HEK293T (cell line): ENCODE measurements around the gene NFRKB.

ENCODE experiments used
- CTCF ChIA-PET: fragments of 350-600 bp; formaldehyde crosslinking; extraction: SDS; loops from one replicate; lab custom pipeline; 2021; ENCODE audit warnings: antibody characterized with exemption, inconsistent platforms; lab: Yijun Ruan, JAX
- POLR2A ChIA-PET: fragments of 350-600 bp; formaldehyde crosslinking; extraction: SDS; loops from one replicate; lab custom pipeline; 2020; ENCODE audit warnings: antibody characterized with exemption, inconsistent platforms; lab: Yijun Ruan, JAX
- DNase-seq: peaks from one replicate; pipeline ENCODE4 v3.0.0; 2012; ENCODE audit warnings: mixed read lengths; ENCODE audit errors: extremely low spot score
- ARNT ChIP-seq: fragments of 450-650 bp; IDR thresholded peaks from 2 replicates; pipeline ENCODE4 v1.6.1; 2017; ENCODE audit warnings: mild to moderate bottlenecking
- BHLHE40 ChIP-seq: fragments of 450-650 bp; IDR thresholded peaks from 2 replicates; pipeline ENCODE4 v1.6.1; 2016; ENCODE audit warnings: mild to moderate bottlenecking, moderate library complexity, borderline replicate concordance
- CTBP1 ChIP-seq: fragments of 450-650 bp; IDR thresholded peaks from 2 replicates; pipeline ENCODE4 v1.6.1; 2016; ENCODE audit warnings: borderline replicate concordance
- ELF4 ChIP-seq: fragments of 450-650 bp; IDR thresholded peaks from 2 replicates; pipeline ENCODE4 v1.6.1; 2017; ENCODE audit warnings: antibody characterized with exemption
- FOXA1 ChIP-seq: fragments of 450-650 bp; IDR thresholded peaks from 2 replicates; pipeline ENCODE4 v1.6.1; 2016; ENCODE audit warnings: mild to moderate bottlenecking
- FOXK2 ChIP-seq: fragments of 450-650 bp; IDR thresholded peaks from 2 replicates; pipeline ENCODE4 v1.6.1; 2016; ENCODE audit warnings: mild to moderate bottlenecking
- FOXM1 ChIP-seq: fragments of 450-650 bp; IDR thresholded peaks from 2 replicates; pipeline ENCODE4 v1.6.1; 2017; ENCODE audit warnings: mild to moderate bottlenecking, borderline replicate concordance
- HDGF ChIP-seq: fragments of 450-650 bp; IDR thresholded peaks from 2 replicates; pipeline ENCODE4 v1.6.1; 2017; ENCODE audit warnings: antibody characterized with exemption, borderline replicate concordance
- L3MBTL2 ChIP-seq: fragments of 450-650 bp; conservative IDR thresholded peaks from 2 replicates; pipeline ENCODE4 v1.6.1; 2016; ENCODE audit warnings: mild to moderate bottlenecking
- LEF1 ChIP-seq: fragments of 450-650 bp; IDR thresholded peaks from 2 replicates; pipeline ENCODE4 v1.6.1; 2017; ENCODE audit warnings: mild to moderate bottlenecking, borderline replicate concordance
- NFRKB ChIP-seq: fragments of 450-650 bp; IDR thresholded peaks from 2 replicates; pipeline ENCODE4 v1.6.1; 2016; ENCODE audit warnings: mild to moderate bottlenecking, moderate library complexity
- SP1 ChIP-seq: fragments of 450-650 bp; IDR thresholded peaks from 2 replicates; pipeline ENCODE4 v1.6.1; 2017
- SUZ12 ChIP-seq: fragments of 450-650 bp; IDR thresholded peaks from 2 replicates; pipeline ENCODE4 v1.6.1; 2016; ENCODE audit warnings: mild to moderate bottlenecking
- TARDBP ChIP-seq: fragments of 450-650 bp; IDR thresholded peaks from 2 replicates; pipeline ENCODE4 v1.6.1; 2016
- ZNF384 ChIP-seq: fragments of 450-650 bp; IDR thresholded peaks from 2 replicates; pipeline ENCODE4 v1.6.1; 2016
- TF ChIP-seq, protein P1 (sequence below): fragments of 450-650 bp; IDR thresholded peaks from 2 replicates; pipeline ENCODE4 v1.6.1; 2016

The NFRKB gene

DNA sequence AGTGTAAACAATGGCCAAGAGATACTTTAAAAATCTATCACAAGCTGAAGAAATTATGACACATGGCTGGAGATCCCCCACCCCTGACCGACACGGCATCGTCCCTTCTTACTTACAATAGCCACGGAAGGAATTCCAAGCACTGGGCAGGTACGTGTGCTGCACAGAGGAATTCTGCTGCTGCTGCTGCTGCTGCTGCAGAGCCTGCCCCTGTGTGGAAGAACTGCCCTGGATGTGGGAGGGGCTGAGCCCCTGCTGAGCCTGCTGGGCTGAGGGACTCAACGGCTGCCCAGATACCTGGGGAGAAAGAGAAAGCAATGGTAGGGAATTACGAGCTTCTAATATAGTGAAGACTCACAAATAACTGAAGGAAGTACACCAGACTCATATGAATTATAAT, 15.0 kb upstream of the NFRKB start:
- POLR2A ChIA-PET, result interaction anchor here (1.8 kb wide), 1 partner anchor 15 kb away, joined by 5 read pairs; the partner anchor contains the start of gene NFRKB
- TF ChIP-seq TARDBP (no peak), NFRKB (no peak), ARNT (no peak), SP1 (no peak), L3MBTL2 (no peak), ELF4 (no peak), CTBP1 (no peak), FOXA1 (no peak), SUZ12 (no peak), BHLHE40 (no peak), FOXM1 (no peak), HDGF (no peak), LEF1 (no peak)
- TF ChIP-seq, protein P1, sequence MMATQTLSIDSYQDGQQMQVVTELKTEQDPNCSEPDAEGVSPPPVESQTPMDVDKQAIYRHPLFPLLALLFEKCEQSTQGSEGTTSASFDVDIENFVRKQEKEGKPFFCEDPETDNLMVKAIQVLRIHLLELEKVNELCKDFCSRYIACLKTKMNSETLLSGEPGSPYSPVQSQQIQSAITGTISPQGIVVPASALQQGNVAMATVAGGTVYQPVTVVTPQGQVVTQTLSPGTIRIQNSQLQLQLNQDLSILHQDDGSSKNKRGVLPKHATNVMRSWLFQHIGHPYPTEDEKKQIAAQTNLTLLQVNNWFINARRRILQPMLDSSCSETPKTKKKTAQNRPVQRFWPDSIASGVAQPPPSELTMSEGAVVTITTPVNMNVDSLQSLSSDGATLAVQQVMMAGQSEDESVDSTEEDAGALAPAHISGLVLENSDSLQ, result no peak
- CTCF ChIA-PET, result no interaction called here
- DNase-seq, result no peak

DNA sequence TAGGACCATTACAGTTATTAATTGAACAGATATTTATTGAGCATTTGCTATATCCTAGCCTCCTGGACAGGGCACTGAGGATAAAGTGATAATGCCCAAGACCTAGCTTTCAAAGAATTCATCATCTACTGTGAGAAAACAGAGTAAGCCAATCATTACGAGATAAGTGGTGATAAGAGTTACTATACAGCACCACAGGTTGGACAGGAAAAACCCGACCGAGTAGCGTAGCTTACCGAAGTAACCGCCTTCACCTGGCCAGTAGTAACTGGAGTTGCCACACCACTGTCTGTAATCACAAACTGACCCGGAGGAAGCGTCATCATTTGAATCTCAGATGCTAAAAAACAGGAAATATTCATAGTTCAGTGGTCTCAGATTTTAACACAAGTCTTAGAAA, 10.0 kb upstream of the NFRKB start:
- DNase-seq, result no peak
- ChIA-PET CTCF (no interaction called here), POLR2A (no interaction called here)
- TF ChIP-seq TARDBP, result no peak
- TF ChIP-seq ZNF384, result no peak
- no peak for TF ChIP-seq SP1
- no peak for TF ChIP-seq FOXA1
- no peak for TF ChIP-seq FOXK2
- no peak for TF ChIP-seq CTBP1
- TF ChIP-seq ARNT, result no peak
- no peak for TF ChIP-seq SUZ12
- no peak for TF ChIP-seq L3MBTL2
- no peak for TF ChIP-seq BHLHE40
- no peak for TF ChIP-seq ELF4
- TF ChIP-seq, protein P1, result no peak
- no peak for TF ChIP-seq NFRKB
- TF ChIP-seq LEF1, result no peak
- TF ChIP-seq HDGF, result no peak

DNA sequence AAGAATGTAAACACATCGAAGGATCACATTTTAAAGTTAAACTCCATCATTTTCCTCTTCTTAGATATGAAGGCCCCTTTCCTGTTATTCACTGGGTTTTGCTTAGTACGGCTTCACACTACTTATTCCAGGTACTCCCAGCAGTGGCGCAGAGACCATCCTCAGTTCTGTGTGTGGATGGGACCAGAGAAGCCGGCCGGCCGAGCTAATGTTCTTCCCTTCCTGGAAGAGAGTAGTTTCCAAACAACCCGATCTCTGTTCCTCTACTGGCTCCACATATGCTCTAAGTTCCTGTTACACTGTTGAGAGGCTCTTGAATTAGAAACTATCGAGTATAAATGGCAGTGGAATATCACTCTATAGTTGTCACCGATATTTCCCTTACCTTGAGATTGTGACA, 684 bp upstream of the NFRKB start:
- ChIA-PET POLR2A (interaction anchor here (0.8 to 1.1 kb wide), 3 partner anchors 8 to 15 kb away, joined by 3 to 5 read pairs (median 4); no protein-coding TSS in a partner anchor), CTCF (interaction anchor here (0.9 to 2.1 kb wide), 2 partner anchors 14 to 236 kb away, joined by 4 to 6 read pairs; no protein-coding TSS in a partner anchor)
- no peak for TF ChIP-seq FOXK2
- TF ChIP-seq BHLHE40, result no peak
- no peak for TF ChIP-seq ELF4
- no peak for TF ChIP-seq SP1
- no peak for TF ChIP-seq ARNT
- TF ChIP-seq ZNF384, result no peak
- TF ChIP-seq TARDBP, result no peak
- TF ChIP-seq, protein P1, result no peak
- no peak for TF ChIP-seq CTBP1
- TF ChIP-seq FOXM1, result no peak
- TF ChIP-seq SUZ12, result no peak
- TF ChIP-seq HDGF, result no peak
- TF ChIP-seq NFRKB, result no peak
- no peak for TF ChIP-seq LEF1
- no peak for TF ChIP-seq FOXA1
- no peak for TF ChIP-seq L3MBTL2
- no peak for DNase-seq

DNA sequence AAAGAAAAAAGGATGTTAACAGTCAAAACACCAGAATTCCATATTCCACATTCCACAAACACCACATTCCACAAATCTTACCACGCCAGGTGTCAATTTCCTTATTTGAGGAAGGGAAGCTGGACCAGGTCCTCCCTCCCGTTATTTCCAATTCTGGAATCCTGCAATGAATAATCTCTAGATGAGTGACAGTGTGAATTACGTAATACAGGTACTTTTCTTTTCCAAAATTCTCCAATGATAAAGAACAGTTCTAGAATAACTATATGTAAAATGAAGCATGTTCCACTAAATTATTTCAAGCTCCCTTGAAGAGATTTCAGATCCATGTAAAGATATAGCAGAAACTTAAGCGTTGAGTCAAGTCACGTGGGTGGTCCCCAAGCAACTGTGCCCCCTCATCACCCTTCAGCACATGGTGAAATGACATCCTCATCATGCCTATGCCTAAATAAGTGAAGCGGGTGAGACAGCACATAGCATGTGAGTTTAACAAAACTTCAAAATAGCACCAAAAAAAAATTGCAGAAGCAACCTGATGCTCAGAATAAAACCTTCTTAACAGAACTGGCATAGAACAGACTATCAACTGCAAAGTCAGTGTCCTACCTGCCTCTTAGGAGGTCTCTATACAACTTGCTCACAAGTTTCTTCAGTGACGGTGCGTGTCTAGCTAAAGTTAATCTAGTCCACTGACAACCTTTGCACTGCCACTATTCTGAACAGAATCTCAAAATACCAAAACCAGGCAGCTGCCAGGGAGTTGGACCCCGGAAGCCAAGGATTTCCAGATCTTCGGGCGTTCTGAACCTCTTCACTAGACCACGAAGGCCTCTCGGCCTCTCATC, 876 bp downstream of the NFRKB start:
- CTCF ChIA-PET, result interaction anchor here (2.1 kb wide), 1 partner anchor 13 kb away, joined by 6 read pairs; no protein-coding TSS in a partner anchor
- no peak for TF ChIP-seq SUZ12
- TF ChIP-seq ZNF384, result no peak
- no peak for TF ChIP-seq SP1
- no peak for TF ChIP-seq HDGF
- no peak for TF ChIP-seq L3MBTL2
- no peak for TF ChIP-seq BHLHE40
- TF ChIP-seq, protein P1, result no peak
- no peak for TF ChIP-seq CTBP1
- no peak for TF ChIP-seq ARNT
- no peak for TF ChIP-seq LEF1
- TF ChIP-seq FOXA1, result no peak
- no peak for TF ChIP-seq ELF4
- TF ChIP-seq NFRKB, result no peak
- no peak for TF ChIP-seq TARDBP
- TF ChIP-seq FOXK2, result no peak
- TF ChIP-seq FOXM1, result no peak
- POLR2A ChIA-PET, result interaction anchor here (0.6 kb wide), 1 partner anchor 128 kb away, joined by 5 read pairs; no protein-coding TSS in a partner anchor
- no peak for DNase-seq

DNA sequence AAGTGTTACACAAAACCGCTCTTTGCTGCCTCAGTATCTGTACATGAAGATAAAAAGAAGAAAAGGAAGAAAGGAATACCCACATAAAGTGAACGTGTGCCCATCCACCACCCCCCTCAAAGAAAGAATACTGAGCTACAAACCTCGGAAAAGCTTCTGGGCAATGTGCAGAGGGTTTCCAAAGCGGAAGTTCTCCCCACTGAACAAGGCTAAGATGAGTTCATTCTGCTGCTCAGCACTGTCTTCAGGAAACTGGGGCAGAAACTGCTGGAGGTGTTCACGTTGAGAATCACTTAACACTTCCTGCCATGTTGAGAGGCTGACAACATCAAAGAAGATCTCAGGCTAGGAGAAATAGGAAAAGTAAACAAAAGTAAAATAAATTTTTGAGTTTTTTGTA, 6.9 kb downstream of the NFRKB start:
- TF ChIP-seq, protein P1, result no peak
- TF ChIP-seq L3MBTL2 (no peak), HDGF (no peak), ZNF384 (no peak), TARDBP (no peak), SP1 (no peak), CTBP1 (no peak), ARNT (no peak), FOXK2 (no peak), ELF4 (no peak), FOXM1 (no peak), BHLHE40 (no peak), NFRKB (no peak), FOXA1 (no peak)
- ChIA-PET POLR2A (no interaction called here), CTCF (interaction anchor here (0.5 kb wide), 1 partner anchor 35 kb away, joined by 7 read pairs; no protein-coding TSS in a partner anchor)
- DNase-seq, result no peak
